Measurements from ENCODE around the gene C9orf78.
A peak's percentile ranks its signal among the peaks of the same experiment; 100 is the strongest.

The C9orf78 gene

GRCh38 chr9:129839324-129840023 lies 4.4 kb upstream of the C9orf78 start:
- no peak for DNase-seq

- peak; percentile 44 for DNase-seq
Observed at GRCh38 chr9:129838707-129839259, 3.7 kb upstream of the C9orf78 start.

- peak; percentile 55 for DNase-seq
Observed at GRCh38 chr9:129836311-129837007, 1.4 kb upstream of the C9orf78 start.

GRCh38 chr9:129835860-129836223 lies 767 bp upstream of the C9orf78 start:
- no peak for DNase-seq

- peak; percentile 51 for DNase-seq
Observed at GRCh38 chr9:129834489-129835127, 467 bp downstream of the C9orf78 start.

- no peak for DNase-seq
Observed at GRCh38 chr9:129832982-129833381, 2.1 kb downstream of the C9orf78 start.

- DNase-seq, result no peak
Observed at GRCh38 chr9:129828969-129829368, 6.1 kb downstream of the C9orf78 start.

GRCh38 chr9:129828051-129828450 lies 7.0 kb downstream of the C9orf78 start:
- DNase-seq, result no peak

- DNase-seq, result no peak
Observed at GRCh38 chr9:129826759-129827158, 8.3 kb downstream of the C9orf78 start.

- no peak for DNase-seq
Observed at GRCh38 chr9:129826344-129826743, 8.7 kb downstream of the C9orf78 start.

GRCh38 chr9:129823935-129824601 lies 11.0 kb downstream of the C9orf78 start, which contains the start of gene TOR1A:
TSS of gene TOR1A (minus strand) at chr9:129824136. CDS start at chr9:129824085, 51 bp downstream.
- peak; percentile 92 for DNase-seq

GRCh38 chr9:129823542-129823934 lies 11.5 kb downstream of the C9orf78 start:
- no peak for DNase-seq

- DNase-seq, result no peak
Observed at GRCh38 chr9:129822898-129823541, 12.1 kb downstream of the C9orf78 start.

GRCh38 chr9:129816501-129817435 lies 18.3 kb downstream of the C9orf78 start:
- no peak for DNase-seq

GRCh38 chr9:129815278-129815677 lies 19.8 kb downstream of the C9orf78 start:
- DNase-seq, result no peak

- DNase-seq, result no peak
Observed at GRCh38 chr9:129814432-129815223, 20.4 kb downstream of the C9orf78 start.

GRCh38 chr9:129813661-129814060 lies 21.4 kb downstream of the C9orf78 start:
- DNase-seq, result no peak

GRCh38 chr9:129812385-129812784 lies 22.7 kb downstream of the C9orf78 start:
- no peak for DNase-seq

- no peak for DNase-seq
Observed at GRCh38 chr9:129811967-129812363, 23.1 kb downstream of the C9orf78 start.

- no peak for DNase-seq
Observed at GRCh38 chr9:129810788-129811187, 24.3 kb downstream of the C9orf78 start.

- no peak for DNase-seq
Observed at GRCh38 chr9:129810116-129810515, 25.0 kb downstream of the C9orf78 start.
